ENCODE data around the gene CBX7. TPM values are rescaled to one million over a fixed set of nuclear protein-coding genes. Genes with fewer than 3 reads are reported as not detected.

The CBX7 gene
- total RNA-seq, 2 donors from 2014 or later: 54.5 to 63.7 TPM

DNA sequence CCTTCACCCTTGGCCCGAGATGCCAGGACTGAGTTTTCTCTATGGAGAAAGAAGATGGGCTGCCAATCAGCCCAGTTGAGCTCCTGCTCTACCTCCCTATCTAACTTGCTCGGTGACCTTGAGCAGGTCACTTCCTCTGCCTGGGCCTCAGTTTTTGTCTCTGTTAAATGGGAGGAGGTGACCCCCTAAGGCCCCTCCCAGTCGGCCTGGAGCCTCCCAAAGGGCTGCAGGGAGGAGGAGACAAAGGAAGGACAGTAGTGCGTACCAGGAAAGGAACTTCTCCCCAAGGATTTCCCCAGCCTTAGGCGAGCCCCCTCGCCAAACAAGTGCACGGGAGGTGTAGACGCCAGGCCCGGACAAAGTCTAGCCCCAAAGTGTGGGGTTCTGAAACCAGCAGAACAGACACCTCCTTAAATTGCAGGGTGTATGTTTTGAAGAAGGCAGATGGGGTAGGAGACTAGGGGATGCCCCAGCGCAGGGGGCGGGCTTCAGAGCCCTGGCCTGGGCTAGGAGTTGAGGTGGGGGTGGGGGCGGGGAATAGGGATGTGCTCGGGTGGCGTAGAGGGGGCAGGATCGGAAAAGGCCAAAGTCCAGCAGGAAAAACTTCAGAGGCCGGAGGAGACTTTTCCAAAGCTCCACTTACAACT lies 1.0 kb downstream of the CBX7 start:
- intact Hi-C loops (cut with DNase I): loop anchor here in 1 of 2 donors (5.0 kb wide), 1 partner anchor 166 kb away; the partner anchor contains the start of gene RPL3
- ATAC-seq (no peak), DNase-seq (no peak)

DNA sequence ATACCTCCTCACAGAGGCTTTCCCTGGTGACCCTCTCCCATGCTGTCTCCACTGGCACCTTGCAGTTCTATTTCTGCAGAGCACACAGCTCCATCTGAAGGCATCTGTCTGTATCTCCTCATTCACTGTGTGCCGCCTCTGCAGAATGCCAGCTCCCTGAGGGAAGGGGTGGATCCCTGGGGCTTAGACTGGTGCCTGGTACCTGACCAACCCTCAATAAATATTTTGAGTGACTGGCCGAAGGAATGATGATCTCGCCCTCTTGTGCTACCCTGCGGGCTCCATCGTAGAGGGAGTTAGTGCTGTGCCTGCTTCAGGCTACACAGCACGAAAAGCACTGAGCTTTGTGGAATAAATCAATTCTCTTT lies 1.6 kb downstream of the CBX7 start:
- ATAC-seq (no peak), DNase-seq (no peak)
- intact Hi-C loops (cut with DNase I): loop anchor here in 1 of 2 donors (5.0 kb wide), 1 partner anchor 166 kb away; the partner anchor contains the start of gene RPL3

DNA sequence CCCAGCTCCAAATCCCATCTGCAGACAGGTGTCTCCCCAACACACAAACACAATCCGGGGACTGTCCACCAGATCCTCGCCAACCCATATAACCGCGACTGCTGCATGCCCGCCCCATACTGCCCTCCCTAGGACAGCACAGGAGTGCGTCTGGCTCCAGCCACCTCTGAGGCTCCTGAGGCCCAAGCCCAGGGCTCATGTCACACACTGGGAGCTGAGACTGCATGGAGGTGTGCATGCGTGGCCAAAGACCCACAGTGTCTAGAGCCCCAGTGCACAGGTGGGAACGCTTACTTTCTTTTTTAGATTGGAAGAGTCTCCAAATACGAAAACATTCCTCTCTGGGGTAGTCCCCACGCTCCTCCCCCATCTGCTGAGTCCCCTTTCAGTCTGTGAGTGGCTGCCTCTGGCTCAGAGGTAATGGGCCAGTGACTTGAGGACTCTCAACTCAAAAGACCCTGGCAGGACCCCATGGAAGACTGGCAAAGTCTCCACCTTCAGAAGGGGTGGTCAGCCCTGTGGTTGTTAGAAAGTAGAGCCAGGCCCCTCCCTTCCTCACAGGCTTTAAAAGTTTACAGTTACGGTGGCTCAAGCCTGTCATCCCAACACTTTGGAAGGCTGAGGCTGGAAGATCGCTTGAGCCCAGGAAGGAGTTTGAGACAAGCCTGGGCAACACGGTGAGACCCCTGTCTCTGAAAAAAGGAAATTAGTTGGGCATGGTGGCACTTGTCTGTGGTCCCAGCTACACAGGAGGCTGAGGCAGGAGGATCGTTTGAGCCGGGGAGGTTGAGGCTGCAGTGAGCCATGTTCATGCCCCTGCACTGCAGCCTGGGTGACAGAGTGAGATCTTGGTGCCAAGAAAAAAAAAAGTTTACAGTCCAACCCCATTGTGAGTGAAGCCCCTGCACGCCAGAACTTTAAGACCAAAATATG lies 2.3 kb downstream of the CBX7 start:
- ATAC-seq (no peak), DNase-seq (no peak)
- intact Hi-C loops (cut with DNase I): loop anchor here in 1 of 2 donors (5.0 kb wide), 1 partner anchor 167 kb away; the partner anchor contains the start of gene RPL3

DNA sequence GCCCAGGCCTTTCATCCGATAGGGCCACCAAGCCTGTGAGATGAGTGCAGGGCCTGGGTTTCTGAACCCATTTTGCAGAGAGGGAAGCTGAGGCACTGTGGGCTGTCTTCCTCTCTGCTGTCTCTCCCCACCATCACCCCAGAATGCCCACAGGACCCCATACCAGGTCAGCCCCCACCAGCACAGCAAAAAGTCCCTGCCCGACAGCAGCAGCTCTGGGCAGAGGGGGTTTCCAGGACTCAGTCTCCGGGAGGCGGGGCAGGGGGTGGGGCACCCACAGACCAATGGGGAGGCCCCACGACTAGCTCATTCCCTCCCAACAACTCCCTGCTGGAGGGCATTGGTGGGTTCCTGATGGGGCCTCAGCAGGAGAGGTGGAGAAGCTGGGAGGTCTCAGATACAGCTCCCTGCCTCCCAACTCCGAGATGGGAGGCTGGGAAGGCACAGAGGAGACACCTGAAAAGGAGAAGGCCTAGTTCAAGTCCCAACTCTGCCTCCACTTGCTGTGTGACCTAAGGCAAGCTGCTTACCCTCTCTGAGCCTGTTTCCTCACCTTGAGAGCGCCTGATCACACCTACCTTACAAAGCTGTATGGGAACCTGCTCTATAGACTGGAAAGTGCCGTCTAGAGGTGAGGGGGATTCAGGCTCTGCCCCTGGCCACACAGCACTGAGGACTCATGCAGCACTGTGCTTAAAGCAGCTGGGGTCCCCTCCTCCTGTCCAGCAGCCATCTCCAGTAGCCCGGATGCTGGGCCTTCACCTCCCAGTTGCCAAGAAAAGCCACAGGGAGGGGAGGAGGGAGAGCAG lies 3.5 kb downstream of the CBX7 start:
- peak; percentile 75 for DNase-seq
- intact Hi-C loops (cut with DNase I): no loop called here
- no peak for ATAC-seq

DNA sequence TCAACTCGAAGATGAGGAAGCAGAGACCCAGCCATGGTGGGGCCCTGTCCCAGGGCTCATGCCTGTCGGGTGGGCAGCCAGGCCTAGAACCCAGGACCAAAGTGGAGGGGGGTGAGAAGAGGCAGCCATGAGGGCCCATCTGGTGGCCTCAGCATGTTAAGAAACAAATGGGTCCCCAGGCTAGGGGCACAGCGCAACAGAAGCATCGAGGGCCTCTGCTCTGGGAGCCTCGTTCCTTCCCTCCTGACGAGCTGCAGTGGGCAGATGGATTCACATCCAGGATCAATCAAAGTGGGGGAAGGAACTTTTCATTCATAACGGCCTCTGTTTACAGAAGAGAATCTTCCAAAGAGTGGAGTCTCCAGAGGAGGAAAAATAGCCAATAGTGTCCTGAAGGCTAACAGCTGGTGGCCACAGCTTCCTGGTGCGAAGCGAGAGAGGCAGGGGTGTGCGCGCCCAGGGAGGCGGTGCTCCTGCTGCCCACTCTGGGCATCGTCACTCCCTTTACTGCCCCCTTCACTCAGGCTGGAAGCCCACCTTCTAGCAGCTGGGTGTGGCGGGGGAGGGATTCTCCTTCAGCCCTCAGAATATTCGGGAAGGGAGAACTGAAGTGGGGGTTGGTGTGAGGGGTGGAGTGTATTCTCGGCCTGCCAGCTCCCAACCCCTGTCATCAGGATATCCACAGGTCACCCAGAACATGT lies 4.3 kb downstream of the CBX7 start:
- DNase-seq (no peak), ATAC-seq (no peak)
- intact Hi-C loops (cut with DNase I): no loop called here

DNA sequence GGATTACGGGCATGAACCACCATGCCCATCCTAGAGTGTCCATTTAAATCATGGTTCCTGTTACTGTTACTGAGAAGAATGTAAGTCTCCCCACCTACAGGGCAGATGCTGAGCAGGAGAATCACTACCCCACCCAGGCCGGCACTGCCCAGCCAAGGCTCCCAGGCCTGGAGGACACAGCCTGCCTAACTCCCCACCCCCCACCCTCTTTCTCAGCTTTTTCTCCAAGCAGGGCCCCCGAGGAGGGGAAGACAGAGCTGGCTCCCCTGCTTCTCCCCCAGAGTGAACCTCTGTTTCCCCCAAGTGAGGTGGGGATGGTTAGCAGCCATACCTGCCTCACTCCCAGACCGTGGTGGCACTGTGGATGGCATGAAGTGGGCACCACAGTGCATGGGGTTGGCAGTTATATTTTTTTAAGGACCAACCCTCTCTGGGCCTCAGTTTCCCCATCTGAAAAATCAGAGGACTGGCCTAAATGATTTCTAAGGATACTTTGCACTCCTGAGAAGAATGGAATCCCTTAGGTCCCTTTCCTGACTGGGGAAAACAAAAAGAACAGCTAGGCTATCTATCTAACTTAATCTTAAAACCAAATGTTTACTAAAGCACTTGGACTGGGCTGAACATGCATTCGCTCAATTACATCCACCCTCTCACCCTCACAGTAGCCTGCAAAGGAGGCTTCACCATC lies 5.0 kb downstream of the CBX7 start:
- intact Hi-C loops (cut with DNase I): no loop called here
- ATAC-seq (no peak), DNase-seq (no peak)

DNA sequence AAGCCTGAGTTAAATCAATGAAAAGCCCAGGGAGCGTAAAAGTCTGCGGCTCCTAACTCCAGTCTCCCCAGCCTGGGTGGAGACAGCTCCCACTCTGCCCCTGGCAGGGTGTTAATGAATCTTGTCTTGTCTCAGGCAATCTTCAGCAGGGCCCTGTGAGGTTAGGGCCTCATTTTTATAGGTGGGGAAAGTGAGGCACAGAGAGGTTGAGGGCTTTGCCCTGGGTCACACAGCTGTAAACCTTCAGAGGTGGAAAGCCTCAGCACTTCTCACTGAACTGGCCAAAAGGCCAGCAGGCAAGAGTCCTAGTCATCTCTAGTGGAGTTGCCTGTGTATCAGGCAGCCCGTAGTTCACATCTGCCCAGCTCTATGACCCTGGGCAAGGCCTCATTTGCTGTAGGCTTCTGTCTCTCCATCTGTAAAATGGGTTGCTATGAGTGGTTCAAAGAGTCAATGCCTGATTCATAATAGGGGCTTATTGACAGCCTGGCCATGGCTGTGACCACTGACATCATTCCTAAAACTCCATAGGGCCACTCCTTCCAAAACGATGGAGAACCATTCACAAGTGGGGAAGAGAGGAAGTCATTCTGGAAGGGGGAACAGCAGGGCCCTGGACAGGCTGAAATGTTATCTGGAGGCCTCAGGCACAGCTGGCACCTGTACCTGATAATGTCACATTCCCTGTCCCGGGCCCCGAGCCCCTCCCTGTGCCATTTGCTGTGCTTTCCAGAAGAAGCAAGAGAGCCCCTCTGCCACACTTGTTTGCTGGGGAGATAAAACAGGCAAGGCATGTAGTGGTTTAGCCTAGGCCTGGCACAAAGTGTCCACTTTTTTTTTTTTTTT lies 6.0 kb downstream of the CBX7 start:
- intact Hi-C loops (cut with DNase I): no loop called here
- no peak for ATAC-seq
- no peak for DNase-seq

DNA sequence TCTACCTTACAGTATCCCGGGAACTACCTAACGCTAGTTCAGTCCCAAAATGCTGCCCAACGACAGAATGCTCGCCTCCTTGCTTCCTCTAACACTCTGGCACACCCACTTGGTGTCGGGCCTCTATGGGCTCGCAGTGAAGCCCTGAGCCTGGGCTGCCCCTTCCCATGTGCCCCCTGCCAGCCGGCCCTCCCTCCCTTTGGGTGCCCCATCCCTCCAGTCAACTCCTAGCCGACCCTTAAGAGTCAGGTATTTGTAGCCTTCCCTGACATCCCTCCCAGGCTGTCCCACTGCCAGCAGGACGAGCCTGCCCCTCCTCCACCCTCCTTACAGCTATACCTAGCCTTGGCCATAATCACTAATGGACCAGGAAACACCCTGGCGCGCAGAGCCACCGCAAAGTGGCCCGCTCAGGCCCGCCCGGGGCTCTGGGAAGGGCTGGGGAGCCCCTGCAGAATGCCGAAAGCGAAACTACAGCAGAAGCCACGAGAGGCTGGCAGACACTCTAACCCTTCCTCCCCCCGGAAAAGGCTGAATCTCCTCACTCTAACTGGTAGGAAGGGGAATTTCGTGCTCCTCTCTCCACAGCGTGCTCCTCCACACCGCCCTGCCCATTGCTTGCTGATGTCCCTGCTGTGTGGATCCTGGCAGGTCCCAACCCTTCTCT lies 8.2 kb downstream of the CBX7 start:
- peak; percentile 7 to 14 for ATAC-seq
- no peak for DNase-seq
- intact Hi-C loops (cut with DNase I): no loop called here

DNA sequence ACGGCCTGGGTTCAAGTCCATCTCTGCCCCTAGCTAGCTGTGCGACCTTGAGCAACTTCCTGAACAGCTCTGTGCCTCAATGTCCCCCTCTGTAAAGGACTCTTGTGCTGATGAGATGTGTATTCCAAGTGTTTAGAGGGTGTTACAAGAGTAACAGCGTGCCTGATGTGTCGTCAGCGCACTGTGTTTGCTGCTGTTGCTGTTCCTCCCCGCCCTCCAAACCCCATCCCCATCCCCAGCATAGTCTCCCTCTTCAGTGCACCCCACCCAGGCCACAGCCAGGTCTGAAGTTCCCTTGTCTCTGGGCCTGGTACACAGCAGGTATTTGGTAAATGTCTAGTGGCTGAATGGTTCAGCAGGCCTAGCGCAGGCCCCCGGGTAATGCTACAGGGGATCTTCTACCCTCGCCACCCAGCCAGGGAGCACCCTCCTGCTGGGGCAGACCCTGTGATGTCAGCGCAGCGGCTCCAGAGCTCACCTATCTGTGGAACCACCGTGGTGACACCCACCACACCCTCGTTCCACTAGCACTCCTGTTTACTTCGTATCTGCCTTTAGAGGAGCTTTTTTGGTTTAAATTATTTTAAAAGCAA lies 10.3 kb downstream of the CBX7 start:
- DNase-seq (no peak), ATAC-seq (no peak)
- intact Hi-C loops (cut with DNase I): no loop called here

DNA sequence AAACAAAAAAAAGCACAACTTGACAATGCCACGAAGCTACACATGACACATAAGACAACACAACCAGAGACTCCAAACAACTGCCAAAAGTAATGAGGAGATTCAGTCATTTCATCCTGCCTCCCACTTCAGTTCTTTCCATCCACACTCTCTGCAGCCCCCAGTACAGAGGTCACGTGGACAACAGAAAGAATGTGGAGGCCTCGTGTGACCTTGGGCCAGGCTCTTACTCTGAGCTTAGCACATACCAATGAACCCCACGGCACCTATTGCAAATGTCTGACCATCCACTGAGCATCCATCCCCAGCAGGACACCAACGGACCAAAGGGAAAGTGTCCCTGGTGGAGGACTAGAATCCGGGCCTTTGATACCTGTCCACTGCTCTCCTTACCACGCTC lies 12.5 kb downstream of the CBX7 start:
- intact Hi-C loops (cut with DNase I): no loop called here
- DNase-seq (no peak), ATAC-seq (no peak)

DNA sequence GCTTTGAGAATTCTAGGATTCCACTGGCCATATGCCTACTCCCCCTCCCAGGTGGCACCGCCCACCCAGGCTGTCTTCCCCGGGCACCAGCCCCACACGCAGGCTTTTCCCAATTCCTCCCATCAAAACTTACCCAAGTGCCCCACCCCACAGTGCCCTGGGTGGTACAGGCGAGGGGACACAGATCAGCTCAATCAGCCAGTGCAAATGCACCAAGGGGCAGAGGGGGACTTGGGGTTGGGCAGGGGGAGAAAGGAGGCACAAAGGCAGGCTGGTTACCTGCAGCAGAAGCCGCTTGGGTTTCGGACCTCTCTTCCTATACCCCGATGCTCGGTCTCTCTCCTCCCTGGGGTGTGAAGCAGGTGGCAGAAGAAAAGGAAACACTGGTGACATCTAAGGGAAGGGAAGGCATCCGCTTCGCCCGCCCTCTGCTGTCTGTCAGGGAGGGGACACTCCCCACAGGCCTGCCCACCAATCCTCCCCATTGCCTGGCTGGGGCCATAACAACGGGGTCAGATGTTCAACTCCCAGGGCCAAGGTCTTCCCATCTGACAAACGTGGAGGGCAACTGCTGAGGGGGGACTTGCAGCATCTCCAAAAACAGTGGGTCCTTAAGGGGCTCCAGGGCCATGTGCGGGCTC lies 14.0 kb downstream of the CBX7 start:
- ATAC-seq (no peak), DNase-seq (no peak)
- intact Hi-C loops (cut with DNase I): no loop called here

DNA sequence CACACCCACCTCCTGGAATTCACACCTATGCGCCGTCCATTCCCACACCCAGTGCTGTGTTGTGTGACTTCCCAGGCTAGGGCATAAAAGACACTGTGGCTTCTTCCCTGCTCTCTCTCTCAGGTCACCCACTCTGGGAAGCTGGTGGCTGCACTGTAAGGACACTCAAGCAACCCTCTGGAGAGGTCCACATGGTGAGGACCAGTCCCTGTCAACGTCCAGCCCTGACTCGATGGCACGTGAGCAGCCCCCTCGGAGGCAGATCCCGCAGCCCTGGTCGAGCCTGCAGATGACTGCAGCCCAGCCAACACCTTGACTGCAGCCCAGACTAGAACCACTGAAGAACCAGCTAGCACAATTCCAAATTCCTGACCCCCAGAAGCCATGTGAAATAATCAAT lies 16.2 kb downstream of the CBX7 start:
- DNase-seq (no peak), ATAC-seq (no peak)
- intact Hi-C loops (cut with DNase I): no loop called here

DNA sequence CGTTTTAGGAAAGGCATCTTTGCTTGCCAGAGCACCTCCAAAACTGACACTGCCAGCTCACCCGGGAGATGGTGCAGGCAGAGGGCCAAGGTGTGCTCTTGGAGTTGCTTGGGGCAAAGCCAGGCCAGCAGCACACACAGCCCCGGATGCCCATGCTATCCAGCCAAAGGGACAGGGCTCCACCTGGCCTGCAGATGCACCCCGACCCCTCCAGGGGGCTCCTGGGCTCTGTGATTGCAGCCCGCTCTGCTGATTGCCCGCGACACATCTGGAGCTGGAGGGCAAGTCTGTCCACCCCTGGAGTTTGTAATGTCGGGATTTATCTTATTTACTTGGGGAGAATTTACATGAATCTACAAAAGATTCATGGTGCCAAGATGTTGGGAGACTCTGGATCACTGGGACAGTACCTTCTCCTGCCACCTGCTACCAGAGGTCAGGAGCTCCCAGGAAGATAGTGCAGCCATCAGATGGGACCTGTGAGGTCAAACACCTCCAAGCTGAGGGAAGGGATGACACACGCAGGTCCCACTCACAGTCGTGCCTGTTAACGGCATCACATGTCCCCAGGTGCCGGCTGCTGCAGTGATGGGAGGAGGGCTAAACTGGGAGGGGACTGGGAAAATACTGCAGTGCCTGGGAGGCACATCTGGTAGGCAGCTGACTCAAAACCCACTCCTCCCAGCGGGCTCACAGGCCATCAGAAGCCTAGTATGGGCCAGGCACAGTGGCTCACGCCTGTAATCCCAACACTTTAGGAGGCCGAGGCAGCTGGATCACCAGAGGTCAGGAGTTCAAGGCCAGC lies 17.2 kb downstream of the CBX7 start:
- DNase-seq (peak; percentile 50), ATAC-seq (peak; percentile 58 to 68)
- intact Hi-C loops (cut with DNase I): no loop called here

DNA sequence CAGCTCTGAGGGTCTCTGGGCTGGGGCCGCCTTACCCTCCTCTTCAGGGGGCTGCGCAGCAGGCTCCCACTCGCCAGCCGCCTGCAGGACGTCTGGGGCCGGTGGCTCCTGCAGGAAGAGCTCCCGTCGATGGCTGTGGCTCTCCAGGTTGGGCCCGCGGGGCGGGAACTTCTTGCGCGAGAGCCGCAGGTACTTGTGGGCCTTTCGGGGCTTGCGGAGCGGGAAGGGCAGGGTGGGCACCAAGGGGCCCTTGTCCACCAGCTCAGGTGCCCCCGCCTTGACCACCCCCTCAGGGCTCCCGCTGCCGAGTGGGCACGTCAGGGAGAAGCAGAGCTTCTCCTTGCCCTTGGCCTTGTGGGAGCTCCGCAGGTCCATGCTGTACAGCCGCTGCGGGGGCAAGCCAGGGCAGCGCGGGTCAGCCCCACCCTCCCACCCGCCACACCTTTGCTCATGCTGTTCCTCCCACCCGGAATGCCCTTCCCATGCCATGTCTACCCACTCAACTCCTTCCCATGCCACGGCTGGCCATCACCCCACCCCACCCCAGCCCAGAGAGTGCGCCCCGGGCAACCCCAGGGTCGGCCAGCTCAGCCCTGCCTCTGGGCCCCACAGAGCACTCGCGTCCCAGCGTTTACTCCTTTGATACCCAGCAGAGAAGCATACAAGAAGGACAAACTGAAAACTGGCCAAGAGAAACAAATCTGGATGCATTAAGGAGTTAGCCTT lies 18.0 kb downstream of the CBX7 start:
- peak in 1 of 2 donors; percentile 4 for ATAC-seq
- intact Hi-C loops (cut with DNase I): no loop called here
- DNase-seq: no peak

DNA sequence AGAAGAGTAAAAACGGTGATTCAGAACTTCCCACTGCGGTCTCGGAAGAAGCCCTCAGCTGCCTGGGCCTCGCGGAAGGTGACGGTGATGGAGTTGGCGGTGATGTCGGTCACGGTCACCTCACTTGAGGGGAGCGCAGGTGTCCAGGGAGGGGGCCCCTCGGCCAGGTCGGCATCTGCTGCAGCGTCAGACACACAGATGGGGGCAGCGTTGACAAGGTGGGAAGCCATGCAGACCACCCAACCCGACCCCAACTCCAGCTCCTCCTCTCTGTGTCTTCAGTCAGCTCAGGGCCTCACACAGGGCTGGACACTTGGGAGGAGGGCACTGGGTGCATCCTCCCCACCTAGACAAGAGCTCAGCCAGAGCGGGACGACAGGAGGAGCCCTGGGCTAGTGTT lies 18.6 kb downstream of the CBX7 start:
- intact Hi-C loops (cut with DNase I): no loop called here
- DNase-seq: no peak
- ATAC-seq: no peak
